HG02938 (cell line): ENCODE measurements around the gene CHST6.
"Not testable (repeated sequence)": the region's sequence is repeated elsewhere in the genome, so short reads cannot be mapped to it uniquely, and the experiment has no call there.

Experiments used
- ATAC-seq: cut with Tn5 transposase; IDR thresholded peaks from one replicate; pipeline ENCODE4 v1.9.1; 2021; ENCODE audit warnings: mild to moderate bottlenecking, moderate library complexity; ENCODE audit not compliant: unreplicated experiment

The CHST6 gene

DNA sequence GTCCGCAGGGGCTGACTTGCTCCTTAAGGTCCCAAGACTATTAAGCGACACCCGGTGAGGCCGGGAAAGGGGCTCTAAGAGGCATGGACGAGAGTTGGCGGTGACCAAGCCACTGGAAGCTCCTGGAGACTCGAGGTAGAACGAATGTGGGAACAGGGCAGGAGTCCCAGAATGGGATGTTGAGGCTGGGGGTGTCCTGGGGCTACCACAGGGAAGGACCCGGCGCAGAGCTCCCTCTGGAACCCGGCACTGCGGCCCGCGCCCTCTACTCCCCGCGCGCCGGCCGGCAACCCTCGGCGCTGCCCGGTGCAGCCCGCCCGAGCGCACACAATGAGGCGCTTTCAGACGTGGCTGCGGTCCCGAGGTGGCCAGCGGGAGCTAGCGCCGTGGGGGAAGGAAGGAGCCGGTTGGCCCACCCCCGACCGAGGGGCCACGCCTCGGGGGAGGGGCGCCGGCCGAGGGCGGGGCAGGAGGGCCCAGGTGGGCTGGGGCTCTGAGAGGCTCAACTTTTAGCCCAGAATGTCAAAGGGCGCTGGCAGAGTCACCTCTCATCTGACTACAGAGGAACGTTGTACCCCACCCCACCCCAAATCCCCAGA lies at the start of gene CHST6:
Gene CHST6 (minus strand): TSS at position 366 of the 599 bp plus-strand sequence. CDS start 15,613 bp downstream, outside the sequence.
- no peak for ATAC-seq

DNA sequence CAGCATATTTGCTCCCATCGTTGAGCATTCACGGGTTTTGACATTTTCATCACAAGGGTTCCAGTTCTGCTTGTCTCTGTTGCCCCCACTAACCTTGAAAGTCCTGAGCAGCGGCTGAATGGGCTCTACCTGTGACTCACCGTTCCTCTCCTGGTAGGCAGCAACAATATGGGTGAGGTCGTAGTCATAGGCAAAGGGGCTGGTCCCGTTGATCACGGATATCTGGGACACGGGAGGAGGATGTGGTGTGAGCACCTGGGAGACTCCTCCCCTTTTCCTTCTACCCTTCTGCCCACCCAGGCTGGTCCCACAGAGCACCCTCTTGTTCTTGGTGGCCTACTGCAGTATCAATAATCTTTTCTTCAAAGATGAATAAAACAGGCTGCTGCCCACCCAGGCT lies 47.2 kb upstream of the CHST6 start:
- not testable (repeated sequence) for ATAC-seq

DNA sequence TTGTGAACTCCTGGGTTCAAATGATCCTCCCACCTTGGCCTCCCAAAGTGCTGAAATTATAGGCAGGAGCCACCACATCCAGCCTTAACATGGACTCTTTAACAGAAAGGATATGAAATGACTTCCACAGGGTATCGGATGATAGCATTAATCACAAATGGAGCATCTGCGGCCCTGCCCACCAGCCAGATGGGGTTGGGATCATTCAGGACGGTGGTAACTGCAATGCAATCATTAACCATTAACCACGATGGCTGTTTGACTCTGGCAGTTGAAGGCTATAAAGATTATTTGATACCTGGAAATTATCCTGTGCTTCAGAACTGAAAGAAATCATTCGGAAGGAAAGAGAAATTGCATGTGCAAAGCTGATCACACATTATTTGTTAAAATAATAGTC lies 46.0 kb upstream of the CHST6 start:
- ATAC-seq: no peak

DNA sequence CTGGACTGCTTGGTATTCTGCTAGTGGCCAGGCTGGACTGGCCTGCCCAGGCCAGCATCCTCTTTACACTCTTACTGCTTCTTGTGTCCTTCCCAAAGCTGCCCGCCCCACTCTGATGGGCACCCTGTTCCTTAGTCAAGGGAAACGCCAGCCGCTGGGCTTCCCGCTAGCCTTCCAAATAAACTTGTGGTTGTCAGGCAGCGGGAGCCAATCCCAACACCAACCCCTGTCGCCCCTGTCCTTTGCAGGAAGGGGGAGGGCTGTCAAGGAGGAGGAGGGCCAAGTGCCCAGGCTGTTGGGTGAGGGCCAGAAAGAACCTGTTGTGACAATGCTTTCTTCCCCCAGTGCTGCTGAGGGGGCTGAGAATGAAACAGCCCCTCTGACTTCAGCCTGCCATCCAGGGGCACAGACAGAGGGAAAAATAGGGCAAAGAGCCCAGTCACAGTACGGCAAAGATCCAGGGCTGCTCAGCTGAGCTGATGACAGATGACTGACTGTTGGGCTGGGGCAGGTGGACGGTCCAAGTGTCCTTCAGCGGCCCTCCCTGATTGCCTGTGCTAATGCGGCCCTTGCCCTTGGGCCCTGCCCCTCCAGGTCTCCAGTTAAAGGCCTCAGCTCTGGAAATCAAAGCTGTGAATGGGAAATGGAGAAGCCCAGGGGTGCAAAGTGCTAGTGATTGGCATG lies 43.8 kb upstream of the CHST6 start:
- ATAC-seq: not testable (repeated sequence)

DNA sequence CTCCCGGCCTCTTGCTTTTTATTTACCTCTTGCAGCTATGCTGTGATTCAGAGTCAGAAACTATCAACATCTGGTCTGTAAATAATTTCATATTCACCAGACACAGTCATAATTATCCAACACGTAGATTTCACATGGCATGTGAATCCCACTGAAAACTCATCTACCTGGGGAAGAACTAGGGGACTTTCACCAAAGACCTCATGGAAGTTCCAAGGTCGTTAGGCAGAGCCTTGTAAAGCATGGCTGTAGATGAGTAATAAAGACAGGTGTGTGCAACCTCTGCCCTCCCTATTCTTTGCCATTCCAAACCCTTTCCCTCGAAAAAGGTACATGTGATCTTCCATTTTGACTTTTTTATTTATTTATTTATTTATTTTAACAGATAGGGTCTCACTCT lies 42.5 kb upstream of the CHST6 start:
- no peak for ATAC-seq

DNA sequence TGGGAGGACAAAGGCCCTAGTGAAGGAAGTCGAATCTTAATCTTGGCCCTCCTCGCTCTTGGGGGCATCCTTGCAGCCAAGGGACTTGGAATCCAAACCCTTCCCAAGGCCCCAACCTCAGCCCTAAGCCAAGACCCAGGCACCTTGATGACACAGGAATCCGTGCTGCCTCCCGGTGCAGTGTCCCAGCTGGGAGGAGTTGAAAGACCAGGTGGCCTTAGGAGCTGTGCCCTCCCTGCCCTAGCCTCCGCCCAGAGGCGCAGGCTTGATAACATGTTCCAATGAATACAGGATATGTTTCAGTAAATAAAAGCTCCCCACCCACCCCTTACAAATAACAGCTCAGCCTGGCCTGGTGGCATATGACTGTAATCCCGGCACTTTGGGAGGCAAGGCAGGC lies 40.7 kb upstream of the CHST6 start, which contains the start of gene CHST5:
Gene CHST5 (minus strand): TSS at position 208 of the 400 bp plus-strand sequence. CDS start 5,724 bp downstream, outside the sequence.
- no peak for ATAC-seq

DNA sequence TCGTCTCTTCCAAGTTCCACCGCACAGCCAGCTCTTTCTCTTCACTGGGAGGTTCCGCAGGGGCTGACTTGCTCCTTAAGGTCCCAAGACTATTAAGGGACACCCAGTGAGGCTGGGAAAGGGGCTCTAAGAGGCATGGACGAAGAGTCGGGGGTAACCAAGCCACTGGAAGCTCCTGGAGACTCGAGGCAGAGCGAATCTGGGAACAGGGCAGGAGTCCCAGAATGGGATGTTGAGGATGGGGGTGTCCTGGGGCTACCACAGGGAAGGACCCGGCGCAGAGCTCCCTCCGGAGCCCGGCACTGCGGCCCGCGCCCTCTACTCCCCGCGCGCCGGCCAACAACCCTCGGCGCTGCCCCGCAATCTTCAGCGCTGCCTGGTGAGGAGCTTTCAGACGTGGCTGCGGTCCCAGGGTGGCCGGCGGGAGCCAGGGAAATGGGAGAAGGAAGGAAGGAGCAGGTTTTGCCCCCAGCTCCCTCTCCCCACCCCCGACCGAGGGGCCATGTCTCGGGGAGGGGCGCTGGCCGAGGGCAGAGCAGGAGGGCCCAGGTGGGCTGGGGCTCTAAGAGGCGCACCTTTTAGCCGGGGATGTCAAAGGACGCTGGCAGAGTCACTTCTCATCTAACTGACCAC lies 40.1 kb upstream of the CHST6 start:
- ATAC-seq: no peak

DNA sequence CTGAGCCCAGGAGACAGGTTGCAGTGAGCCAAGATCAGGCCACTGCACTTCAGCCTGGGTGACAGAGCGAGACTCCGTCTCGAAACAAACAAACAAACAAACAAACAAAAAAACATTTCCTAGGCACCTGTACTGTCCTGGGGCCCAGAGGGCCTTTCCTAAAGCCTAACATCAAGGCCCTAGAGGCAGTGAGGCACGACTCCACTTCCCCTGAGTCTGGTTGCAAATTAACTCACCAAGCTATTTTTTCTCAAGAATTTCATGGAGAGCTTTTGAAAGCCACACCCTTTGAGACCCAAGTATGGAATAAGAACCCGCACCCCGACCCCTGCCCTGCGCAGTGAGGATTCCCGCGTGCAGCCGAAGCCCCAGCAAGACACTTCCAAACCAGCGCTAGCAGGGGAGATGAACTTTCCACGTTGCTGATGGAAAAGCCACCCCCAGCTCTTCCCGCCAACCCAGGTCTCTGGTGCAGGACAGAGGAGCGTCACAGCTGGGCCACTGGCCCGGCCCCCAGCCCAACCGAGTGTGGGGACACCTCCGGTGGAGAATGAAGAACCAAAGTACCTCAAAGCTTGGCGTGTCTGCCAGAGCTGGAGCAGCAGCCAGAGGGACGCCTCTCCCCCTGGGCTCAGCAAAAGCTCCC lies 39.4 kb upstream of the CHST6 start:
- no peak for ATAC-seq

DNA sequence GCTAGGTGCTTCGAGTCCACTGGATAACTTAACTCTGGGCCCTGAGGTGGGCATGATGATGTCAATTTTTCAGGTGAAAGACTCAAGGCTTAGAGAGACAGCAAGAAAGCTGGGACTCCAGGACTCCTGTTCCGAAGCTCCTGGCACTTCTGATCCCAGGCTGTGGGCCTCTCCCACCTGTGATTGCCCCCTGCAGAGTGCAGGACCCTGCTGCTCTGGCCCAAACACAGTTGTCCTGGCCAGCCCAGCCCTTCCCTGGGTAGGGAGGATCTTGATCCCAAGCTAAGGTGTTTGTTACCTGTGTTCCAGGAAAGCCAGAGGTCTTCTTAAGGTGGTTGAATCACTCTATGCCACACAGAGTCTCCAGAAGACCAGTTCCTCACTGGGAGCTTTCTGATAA lies 37.5 kb upstream of the CHST6 start:
- no peak for ATAC-seq

DNA sequence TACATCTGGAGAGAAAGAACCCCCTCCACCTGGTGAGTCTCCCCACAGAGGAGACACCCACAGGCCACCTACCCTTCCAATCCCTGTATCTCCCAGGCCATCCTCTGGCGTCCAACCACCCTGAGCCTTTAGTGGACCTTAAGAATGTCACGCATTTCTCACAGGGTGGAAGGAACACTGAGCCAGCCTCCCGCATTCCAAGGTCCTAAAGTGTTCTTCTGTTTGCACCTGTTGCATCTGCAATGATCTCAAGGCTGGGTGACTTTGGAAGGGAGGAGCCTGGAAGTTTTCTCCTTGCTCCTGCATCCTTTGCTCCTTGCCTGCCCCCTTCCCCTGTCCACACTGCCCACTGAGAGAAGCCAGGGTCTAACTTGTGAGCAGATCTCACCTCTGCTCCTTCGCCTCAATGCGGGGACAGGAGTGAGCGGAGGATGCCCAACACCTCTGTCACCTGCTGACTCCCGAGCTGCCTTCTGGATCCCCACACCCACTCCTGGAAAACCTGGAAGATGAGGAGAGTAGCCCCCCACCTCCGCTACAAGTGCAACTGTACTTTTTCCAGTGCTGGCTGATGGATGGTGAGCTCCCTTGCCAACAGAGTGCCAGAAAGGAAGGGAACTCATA lies 37.0 kb upstream of the CHST6 start:
- ATAC-seq: no peak

DNA sequence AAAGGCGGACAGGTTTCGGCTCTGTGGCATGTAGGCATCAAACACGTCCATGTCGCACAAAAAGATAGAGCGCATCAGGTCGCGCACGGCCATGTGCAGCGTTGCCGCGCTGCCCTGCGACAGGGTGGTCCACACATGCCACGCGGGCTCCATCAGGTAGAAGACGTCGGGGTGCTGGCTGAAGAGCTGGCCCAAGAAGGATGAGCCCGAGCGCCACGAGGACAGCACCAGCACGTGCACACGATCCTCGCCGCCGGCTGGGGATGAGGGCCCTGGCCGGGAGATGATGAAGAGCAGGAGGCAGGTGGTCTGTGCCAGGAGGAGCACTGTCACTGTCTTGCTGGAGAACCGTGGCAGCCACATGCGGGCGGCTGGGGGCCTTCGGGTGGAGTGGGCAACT lies 34.7 kb upstream of the CHST6 start:
- no peak for ATAC-seq

DNA sequence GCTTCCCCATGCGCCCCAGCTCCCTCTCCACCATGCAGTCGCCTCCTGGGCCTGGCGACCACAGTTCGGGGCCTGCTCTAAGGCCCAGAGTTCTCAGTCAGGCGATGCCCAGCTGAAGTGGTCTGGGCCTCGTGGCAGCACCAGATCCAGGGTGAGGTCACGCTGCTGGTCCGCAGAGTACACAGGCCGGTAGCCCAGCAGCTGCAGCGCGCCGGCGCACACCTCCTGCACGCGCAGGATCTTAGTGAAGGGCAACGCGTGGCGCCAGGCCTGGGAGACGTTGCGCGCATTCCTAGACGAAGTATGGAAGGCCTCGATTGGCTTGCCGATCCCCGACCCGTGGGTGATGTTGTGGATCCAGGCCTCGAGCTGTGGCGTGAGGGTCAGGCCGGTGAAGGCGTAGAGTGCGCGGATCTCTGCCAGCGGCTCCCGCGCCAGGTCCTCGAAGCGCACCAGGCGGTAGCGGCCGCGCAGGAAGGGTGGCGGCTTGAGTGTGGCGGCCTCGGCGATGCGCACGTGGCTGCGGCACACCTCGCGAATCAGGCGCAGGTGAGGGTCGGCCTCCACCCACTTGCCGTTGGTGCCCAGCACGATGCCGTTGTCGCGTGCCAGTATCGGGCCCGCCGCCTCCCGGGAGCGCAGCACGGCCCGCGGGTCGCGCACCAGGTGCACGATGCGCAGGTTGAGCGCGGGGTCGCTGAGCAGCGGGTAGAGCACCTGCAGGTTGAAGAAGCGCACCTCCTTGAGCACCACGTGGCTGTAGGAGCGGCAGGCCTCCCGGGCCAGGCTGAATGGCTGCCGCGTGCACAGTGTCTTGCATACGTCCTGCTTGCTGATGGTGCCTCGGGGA lies 34.0 kb upstream of the CHST6 start:
- no peak for ATAC-seq

DNA sequence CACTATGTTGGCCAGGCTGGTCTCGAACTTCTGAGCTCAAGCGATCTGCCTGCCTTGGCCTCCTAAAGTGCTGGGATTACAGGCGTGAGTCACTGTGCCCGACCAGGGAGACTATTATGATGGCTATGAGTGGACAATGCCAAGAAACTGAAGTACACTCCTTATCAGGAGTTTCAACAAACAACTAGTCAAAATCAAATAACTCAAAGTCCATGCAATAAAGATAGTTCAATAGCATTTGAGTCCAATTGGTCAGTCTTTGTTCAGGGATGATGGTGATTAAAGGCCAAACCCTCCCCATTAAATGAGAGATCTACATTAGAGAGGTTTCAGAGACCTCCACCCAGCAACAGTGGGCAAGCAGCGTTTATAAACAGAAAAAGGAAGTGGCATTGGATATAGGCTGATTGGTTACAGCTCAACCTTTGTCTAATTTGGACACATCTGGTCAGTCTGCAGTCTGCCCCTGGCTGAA lies 32.6 kb upstream of the CHST6 start:
- ATAC-seq: no peak

DNA sequence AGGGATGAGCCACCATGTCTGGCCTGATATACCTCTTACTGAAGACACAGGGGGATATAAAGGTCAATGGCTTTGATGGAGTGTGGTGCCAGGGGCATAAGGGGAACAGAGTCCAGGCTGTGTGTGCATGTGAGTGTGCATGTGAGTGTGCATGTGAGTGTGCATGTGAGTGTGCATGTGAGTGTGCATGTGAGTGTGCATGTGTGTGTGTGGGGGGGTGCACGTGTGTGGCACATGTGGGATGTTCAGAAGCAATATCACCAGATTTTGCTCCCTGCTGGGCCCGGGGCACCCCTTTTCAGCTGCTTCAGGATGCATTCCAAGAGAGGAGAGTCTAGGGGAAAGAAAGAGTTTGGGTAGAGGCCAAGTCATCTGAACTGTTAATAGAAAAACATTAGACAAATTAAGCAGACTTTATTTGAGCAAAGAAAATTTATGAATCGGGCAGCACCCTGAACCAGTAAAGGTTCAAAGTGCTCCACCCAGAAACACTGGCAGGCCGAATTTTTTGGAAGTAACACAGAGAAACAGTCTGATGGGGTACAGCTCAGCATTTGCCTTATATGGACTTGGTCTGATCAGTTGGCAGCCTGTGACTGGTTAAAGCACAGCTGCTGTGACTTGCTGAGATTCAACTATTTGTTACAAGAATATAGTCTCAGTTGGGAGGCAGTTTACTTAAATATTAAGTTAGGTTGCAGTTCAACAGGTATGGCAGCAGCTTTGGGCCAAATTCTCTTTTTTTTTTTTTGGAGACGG lies 31.0 kb upstream of the CHST6 start:
- no peak for ATAC-seq

DNA sequence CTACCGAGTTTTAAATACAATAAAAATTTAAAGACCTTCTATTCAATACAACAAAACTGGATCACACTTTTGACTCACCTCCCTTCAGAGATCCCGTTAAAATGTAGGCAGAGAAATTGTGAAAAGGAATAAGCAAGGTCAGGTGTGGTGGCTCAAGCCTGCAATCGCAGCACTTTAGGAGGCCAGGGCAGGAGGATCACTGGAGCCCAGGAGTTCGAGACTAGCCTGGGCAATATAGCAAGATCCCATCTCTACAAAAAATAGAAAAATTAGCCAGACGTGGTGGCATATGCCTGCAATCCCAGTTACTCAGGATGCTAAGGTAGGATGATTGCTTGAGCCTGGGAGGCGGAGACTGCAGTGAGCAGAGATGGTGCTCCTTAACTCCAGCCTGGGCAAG lies 23.9 kb upstream of the CHST6 start:
- no peak for ATAC-seq

DNA sequence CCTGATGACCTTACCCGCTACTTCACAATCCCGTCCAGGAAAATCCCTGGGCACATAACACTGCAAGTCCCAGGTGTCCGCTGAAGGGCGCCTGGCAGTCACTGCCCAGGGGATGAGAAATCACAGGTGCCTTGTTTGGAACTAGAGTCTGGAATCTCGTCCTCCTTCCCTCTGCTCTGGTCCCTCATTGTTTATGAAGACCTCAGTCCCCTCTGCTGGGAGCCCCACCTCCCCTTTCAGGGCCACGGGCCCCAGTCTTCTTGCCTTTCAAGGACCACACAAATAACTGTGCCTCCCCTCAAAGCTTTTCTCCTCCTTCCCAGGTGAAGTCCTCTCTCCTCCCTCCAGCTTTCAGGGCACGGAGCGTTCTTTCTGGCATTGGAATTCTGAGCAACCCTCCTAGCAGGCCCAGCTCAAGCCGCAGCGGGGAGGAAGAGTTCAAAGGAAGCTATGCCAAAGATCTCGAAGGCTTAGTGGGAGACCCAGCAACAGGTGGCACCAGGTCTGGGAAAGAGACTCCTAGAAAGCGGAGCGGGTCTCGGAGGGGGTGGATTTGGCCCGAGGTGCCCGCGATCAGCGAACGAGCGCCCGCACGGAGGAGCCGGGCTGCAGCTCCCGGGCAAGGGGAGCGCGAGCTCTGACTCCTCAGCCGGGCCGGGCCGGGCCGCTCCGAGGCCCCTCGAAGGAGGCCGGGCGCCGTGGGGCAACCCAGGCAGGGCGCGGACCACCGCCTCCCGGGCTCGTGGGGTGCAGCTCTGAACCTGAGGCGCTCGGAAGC lies 21.1 kb upstream of the CHST6 start:
- ATAC-seq: peak; percentile 32

DNA sequence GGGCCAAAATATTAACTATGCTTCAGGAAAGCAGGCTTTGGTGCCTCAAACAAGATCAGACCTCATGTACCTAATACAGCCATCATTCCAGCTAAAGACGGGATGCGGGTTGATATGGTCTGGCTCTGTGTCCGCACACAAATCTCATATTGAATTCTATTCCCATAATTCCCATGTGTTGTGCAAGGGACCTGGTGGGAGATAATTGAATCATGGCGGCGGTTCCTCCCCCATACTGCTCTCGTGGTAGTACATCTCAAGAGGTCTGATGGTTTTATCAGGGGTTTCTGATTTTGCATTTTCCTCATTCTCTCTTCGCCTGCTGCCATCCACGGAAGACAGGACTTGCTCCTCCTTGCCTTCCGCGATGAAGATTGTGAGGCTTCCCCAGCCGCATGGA lies 19.1 kb upstream of the CHST6 start:
- ATAC-seq: no peak

DNA sequence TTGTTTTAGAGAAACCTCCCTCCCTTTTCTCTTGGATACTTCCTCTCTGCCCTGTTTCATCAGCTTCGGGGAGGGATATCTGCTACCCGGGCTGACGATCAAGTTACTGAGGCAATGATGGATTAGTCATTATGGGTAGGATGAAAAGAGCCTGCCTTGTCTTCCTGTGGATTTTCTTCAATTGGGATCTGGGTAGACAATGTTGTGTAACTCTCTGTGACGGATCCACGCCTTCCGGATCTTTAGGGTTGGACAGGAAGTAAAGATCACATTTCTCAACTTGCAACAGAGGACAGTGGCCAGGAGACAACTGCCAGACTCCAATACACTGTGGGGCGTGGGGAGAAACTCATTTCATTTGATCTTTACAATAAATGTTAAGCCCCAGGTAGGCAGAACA lies 11.3 kb upstream of the CHST6 start:
- no peak for ATAC-seq

DNA sequence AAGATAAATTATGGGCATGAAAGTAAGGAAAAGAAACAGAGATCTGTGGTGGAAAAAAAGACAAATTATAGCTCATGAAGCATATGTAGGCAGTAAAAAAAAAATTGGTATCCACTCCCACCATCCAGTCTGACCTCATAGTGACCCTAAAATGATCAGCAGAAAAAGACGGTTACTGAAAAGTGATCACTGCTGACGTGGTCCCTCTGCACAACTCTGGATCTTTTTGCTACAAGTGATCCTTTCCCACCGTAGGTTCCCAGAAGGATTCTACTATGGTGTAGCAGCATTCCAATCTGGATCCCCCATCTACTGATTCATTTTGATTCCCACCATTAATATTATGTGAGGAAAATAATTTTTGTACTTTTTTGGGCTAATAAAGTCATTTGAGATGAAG lies 10.9 kb upstream of the CHST6 start:
- no peak for ATAC-seq
